Osteocyte (in vitro differentiated cells): ENCODE data around the gene CC2D1B. TPM values are rescaled to one million over a fixed set of nuclear protein-coding genes. Genes with fewer than 3 reads are reported as not detected.
"Not testable (repeated sequence)": the region's sequence is repeated elsewhere in the genome, so short reads cannot be mapped to it uniquely, and the experiment has no call there.

Experiments used
- DNase-seq: peaks from one replicate; pipeline ENCODE4 v3.0.0; 2021; ENCODE audit warnings: mixed read lengths; ENCODE audit not compliant: unreplicated experiment; ENCODE audit errors: extremely low spot score
- H3K27ac Mint-ChIP-seq: one replicate; pipeline ENCODE4 v1.8.0; 2021; ENCODE audit warnings: mild to moderate bottlenecking, mixed read lengths; ENCODE audit not compliant: unreplicated experiment
- H3K27me3 Mint-ChIP-seq: one replicate; pipeline ENCODE4 v1.8.0; 2021; ENCODE audit warnings: mixed read lengths; ENCODE audit not compliant: unreplicated experiment
- H3K36me3 Mint-ChIP-seq: one replicate; pipeline ENCODE4 v1.8.0; 2021; ENCODE audit warnings: mixed read lengths; ENCODE audit not compliant: unreplicated experiment
- H3K4me1 Mint-ChIP-seq: one replicate; pipeline ENCODE4 v1.8.0; 2021; ENCODE audit warnings: mixed read lengths; ENCODE audit not compliant: unreplicated experiment
- H3K4me3 Mint-ChIP-seq: one replicate; pipeline ENCODE4 v1.8.0; 2021; ENCODE audit warnings: mild to moderate bottlenecking, moderate library complexity, mixed read lengths; ENCODE audit not compliant: unreplicated experiment
- H3K9me3 Mint-ChIP-seq: one replicate; pipeline ENCODE4 v1.8.0; 2021; ENCODE audit warnings: mixed read lengths; ENCODE audit not compliant: unreplicated experiment
- CTCF ChIP-seq: fragments of 200-600 bp; sonication (generic); IDR thresholded peaks from 2 replicates; pipeline ENCODE4 v1.5.0; 2021; ENCODE audit warnings: antibody characterized with exemption, mild to moderate bottlenecking, moderate library complexity
- total RNA-seq: library from RNA; stranded (reverse); gene quantifications from 2 replicates; pipeline ENCODE4 v1.2.1, GENCODE V29; 2021

Gene CC2D1B
- total RNA-seq, 1 donor from 2014 or later, result 44.0 TPM

DNA sequence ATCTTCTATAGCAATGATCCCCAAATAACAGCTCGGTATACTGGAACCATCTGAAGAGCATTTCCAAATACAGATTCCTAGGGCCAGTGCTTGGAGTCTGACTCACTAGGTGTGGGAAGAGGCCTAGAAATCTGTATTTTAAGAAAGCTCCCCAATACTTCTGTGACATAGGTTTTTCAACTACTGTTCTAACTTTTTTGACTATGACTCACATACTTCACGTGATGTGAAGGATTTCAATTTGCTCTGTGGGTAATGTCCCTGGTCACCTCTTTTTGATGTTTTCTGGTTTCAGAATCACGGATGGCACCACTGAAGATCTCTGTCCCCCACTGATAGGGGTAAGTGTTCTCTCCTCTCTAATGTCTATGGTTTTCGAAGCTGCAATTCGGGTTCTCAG lies 27.2 kb upstream of the CC2D1B start:
- Mint-ChIP-seq H3K27me3 (no peaks in the 10 kb centered on the region), H3K36me3 (peaks cover 5% of the 10 kb centered on the region), H3K4me1 (no peaks in the 10 kb centered on the region), H3K27ac (no peak overlapping the region), H3K4me3 (no peak overlapping the region), H3K9me3 (no peaks in the 10 kb centered on the region)
- DNase-seq, result no peak
- no peak for TF ChIP-seq CTCF

DNA sequence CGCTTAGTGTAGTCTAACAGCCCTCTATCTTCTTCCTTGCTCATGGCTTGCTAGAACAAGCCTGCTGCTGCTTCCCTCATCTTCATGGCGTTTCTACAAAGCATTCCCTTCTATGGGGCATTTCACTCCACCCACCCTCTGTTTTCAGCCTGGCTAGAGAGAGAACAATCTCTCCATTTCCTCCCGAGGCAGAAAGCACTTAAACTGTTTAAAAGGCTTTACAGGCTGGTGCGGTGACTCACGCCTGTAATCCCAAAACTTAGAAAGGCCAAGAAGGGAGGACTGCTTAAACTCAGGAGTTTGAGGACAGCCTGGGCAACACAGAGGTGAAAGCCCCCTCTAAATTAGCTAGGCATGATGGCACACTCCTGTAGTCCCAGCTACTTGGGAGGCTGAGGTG lies 20.5 kb upstream of the CC2D1B start:
- no peak overlapping the region for H3K4me3 Mint-ChIP-seq
- H3K36me3 Mint-ChIP-seq, result peaks cover 2% of the 10 kb centered on the region

DNA sequence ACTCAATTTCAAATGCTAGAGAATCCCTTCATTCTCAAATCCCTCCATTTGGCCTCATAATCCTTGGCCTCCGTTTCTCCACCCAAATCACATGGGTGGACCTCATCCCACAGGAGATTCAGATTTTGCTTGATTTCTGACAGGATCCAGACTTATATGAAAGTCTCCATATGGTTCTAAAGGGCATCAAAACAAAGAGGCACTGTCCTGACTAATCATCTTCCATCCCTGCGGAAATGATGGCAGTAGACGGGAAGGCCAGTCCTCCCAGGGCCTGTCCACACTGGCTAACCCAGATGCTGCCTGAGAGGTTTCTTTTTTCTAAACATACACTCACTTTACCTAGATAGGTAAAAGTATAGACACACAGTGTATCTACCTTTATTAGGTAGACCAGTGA lies 19.4 kb upstream of the CC2D1B start:
- Mint-ChIP-seq H3K4me3 (no peak overlapping the region), H3K4me1 (no peaks in the 10 kb centered on the region), H3K36me3 (peaks cover 2% of the 10 kb centered on the region), H3K9me3 (no peaks in the 10 kb centered on the region), H3K27me3 (no peaks in the 10 kb centered on the region), H3K27ac (no peak overlapping the region)
- no peak for DNase-seq
- TF ChIP-seq CTCF, result no peak

More for the DNA sequence above, 20.5 kb upstream of the CC2D1B start:
- no peaks in the 10 kb centered on the region for H3K4me1 Mint-ChIP-seq
- H3K27ac Mint-ChIP-seq, result no peak overlapping the region
- H3K27me3 Mint-ChIP-seq, result no peaks in the 10 kb centered on the region
- no peak for DNase-seq
- TF ChIP-seq CTCF, result no peak
- H3K9me3 Mint-ChIP-seq, result no peaks in the 10 kb centered on the region

GRCh38 chr1:52369851-52370250 lies 3.8 kb upstream of the CC2D1B start:
- H3K4me1 Mint-ChIP-seq, result peaks cover 14% of the 10 kb centered on the region
- not testable (repeated sequence) for H3K9me3 Mint-ChIP-seq, DNase-seq, H3K36me3 Mint-ChIP-seq, H3K4me3 Mint-ChIP-seq, H3K27me3 Mint-ChIP-seq, H3K27ac Mint-ChIP-seq

- Mint-ChIP-seq H3K27me3 (no peaks in the 10 kb centered on the region), H3K4me1 (peaks cover 24% of the 10 kb centered on the region), H3K4me3 (peak overlapping the region; percentile 61), H3K9me3 (no peaks in the 10 kb centered on the region), H3K27ac (no peak overlapping the region), H3K36me3 (peaks cover 4% of the 10 kb centered on the region)
- DNase-seq, result no peak
- no peak for TF ChIP-seq CTCF
Observed at GRCh38 chr1:52368383-52369172, 2.6 kb upstream of the CC2D1B start.
